ENCODE results near the gene TSHZ2. TPM values are rescaled to one million over a fixed set of nuclear protein-coding genes. Genes with fewer than 3 reads are reported as not detected.

TSHZ2 gene
- total and polyA plus RNA-seq, 2 of the 4 experiments (the other 2 are of a cell fraction): under 0.01 to 0.02 TPM

- dilution Hi-C loops (cut with HindIII; ENCODE audit: low sequenced_read_pairs, unreplicated experiment): no loop called here
These were observed 6.3 kb upstream of the TSHZ2 start for GRCh38 chr20:52965819-52966218.

More at GRCh38 chr20:52965819-52966218, 6.3 kb upstream of the TSHZ2 start:
- WGBS, 2 experiments (ENCODE audit: extremely low coverage in 2 of 2, insufficient read length in 1 of 2): no CpG with 5 or more reads among the region's 2 CpGs
- Histone ChIP-seq H4K5ac (ENCODE audit: low read depth, low read length) (no peak overlapping the region), H2BK120ac (ENCODE audit: low read depth, low read length) (no peak overlapping the region), H4K91ac (ENCODE audit: insufficient read depth, low read depth, low read length) (no peak overlapping the region), H4K8ac (ENCODE audit: low read depth in 2 of 2, low read length in 2 of 2) (no peak overlapping the region), H3K36me3 (ENCODE audit: control insufficient read depth, insufficient read depth, low read length) (no peaks in the 10 kb centered on the region), H3K14ac (replicated peaks; ENCODE audit: low read depth, low read length) (no peak overlapping the region), H2AK5ac (ENCODE audit: low read depth, low read length) (no peak overlapping the region), H3K9ac (ENCODE audit: low read depth, low read length) (no peak overlapping the region), H3K18ac (ENCODE audit: low read depth, low read length) (no peak overlapping the region), H3K4me1 (ENCODE audit: control insufficient read depth, insufficient read depth, low read length) (no peaks in the 10 kb centered on the region), H4K20me1 (ENCODE audit: insufficient read depth, low read length) (no peaks in the 10 kb centered on the region), H2AFZ (replicated peaks; ENCODE audit: low read length, poor library complexity) (no peak overlapping the region), H3K4ac (ENCODE audit: low read depth, low read length) (no peak overlapping the region), H3K27me3 (ENCODE audit: control insufficient read depth, insufficient read depth, low read length) (no peaks in the 10 kb centered on the region), H3K4me2 (ENCODE audit: low read depth, low read length) (no peak overlapping the region), H2BK15ac (ENCODE audit: low read depth, low read length) (no peak overlapping the region), H3K9me1 (ENCODE audit: insufficient read depth, low read length) (no peaks in the 10 kb centered on the region), H3K27ac (ENCODE audit: insufficient read depth, low read length) (no peak overlapping the region), H2BK20ac (ENCODE audit: low read depth, low read length) (no peak overlapping the region), H3K4me3 (ENCODE audit: insufficient read depth, low read depth, low read length) (no peak overlapping the region), H3K9me3 (ENCODE audit: control insufficient read depth, insufficient read depth, low read length) (no peaks in the 10 kb centered on the region; the same call in 1 of the 2 replicates), H3K56ac (ENCODE audit: extremely low read depth, insufficient read depth, low read length) (no peak overlapping the region), H2BK5ac (ENCODE audit: low read depth, low read length, poor library complexity, severe bottlenecking) (no peak overlapping the region), H3K79me1 (ENCODE audit: low read depth in 1 of 2, low read length in 2 of 2) (no peaks in the 10 kb centered on the region), H3K23ac (ENCODE audit: low read depth, low read length) (no peak overlapping the region), H2AK9ac (replicated peaks; ENCODE audit: low read depth, low read length, poor library complexity) (no peak overlapping the region)
- TF ChIP-seq CHD1 (IDR thresholded peaks at IDR 0.05; ENCODE audit: low read depth, low read length) (no peak), CTCF (conservative IDR thresholded peaks at IDR 0.05; ENCODE audit: low read depth, low read length) (no peak), POLR2A (IDR thresholded peaks at IDR 0.05; ENCODE audit: low read depth, low read length) (no peak), BHLHE40 (IDR thresholded peaks at IDR 0.05; ENCODE audit: low read depth, low read length) (no peak), USF2 (IDR thresholded peaks at IDR 0.05; ENCODE audit: low read depth, low read length) (no peak), MXI1 (IDR thresholded peaks at IDR 0.05; ENCODE audit: borderline replicate concordance, low read depth, low read length) (no peak), RCOR1 (IDR thresholded peaks at IDR 0.05; ENCODE audit: insufficient replicate concordance, low read length) (no peak), CEBPB (IDR thresholded peaks at IDR 0.05; ENCODE audit: low read depth, low read length) (no peak), FOS (IDR thresholded peaks at IDR 0.05; ENCODE audit: low read depth, low read length) (no peak), SMC3 (IDR thresholded peaks at IDR 0.05; ENCODE audit: low read depth, low read length) (no peak), NFE2L2 (IDR thresholded peaks at IDR 0.05; ENCODE audit: low read depth, low read length) (no peak), MAFK (IDR thresholded peaks at IDR 0.05; ENCODE audit: low read depth, low read length) (no peak), RFX5 (IDR thresholded peaks at IDR 0.05; ENCODE audit: low read depth, low read length) (no peak), MAZ (IDR thresholded peaks at IDR 0.05; ENCODE audit: borderline replicate concordance, low read depth, low read length) (no peak), ELK1 (IDR thresholded peaks at IDR 0.05; ENCODE audit: borderline replicate concordance, low read depth, low read length) (no peak), RAD21 (IDR thresholded peaks at IDR 0.05; ENCODE audit: low read length) (no peak)
- no peak for ATAC-seq (ENCODE audit: low read depth)
- DNase-seq: no peak
- BruUV-seq (replicated peaks): no TSS peak
- in situ Hi-C loops (cut with MboI; ENCODE audit: low sequenced_read_pairs): no loop called here
- intact Hi-C loops (cut with micrococcal nuclease): no loop called here
- POLR2A ChIA-PET (ENCODE audit: unreplicated experiment): no interaction called here
- CTCF ChIA-PET: no interaction called here

Data from IMR-90 (cell line).